ENCODE results near the gene EEF1B2.

Gene EEF1B2

GRCh38 chr2:206127656-206128055, 32.0 kb upstream of the EEF1B2 start:
- H3K4me3 ChIP-seq (replicated peaks; ENCODE audit: low read depth, low read length): no peak overlapping the region
- no peak for DNase-seq (ENCODE audit: extremely low read depth, low read depth)
- no peak for TF ChIP-seq CTCF (IDR thresholded peaks at IDR 0.05; ENCODE audit: low read depth, low read length, missing control alignments)

- no peak for DNase-seq (ENCODE audit: extremely low read depth, low read depth)
- no peak overlapping the region for H3K4me3 ChIP-seq (replicated peaks; ENCODE audit: low read depth, low read length)
- no peak for TF ChIP-seq CTCF (IDR thresholded peaks at IDR 0.05; ENCODE audit: low read depth, low read length, missing control alignments)
These were observed 16.2 kb upstream of the EEF1B2 start for GRCh38 chr2:206143451-206143850.

GRCh38 chr2:206144383-206144782, 15.3 kb upstream of the EEF1B2 start:
- no peak overlapping the region for H3K4me3 ChIP-seq (replicated peaks; ENCODE audit: low read depth, low read length)
- no peak for DNase-seq (ENCODE audit: extremely low read depth, low read depth)
- TF ChIP-seq CTCF (IDR thresholded peaks at IDR 0.05; ENCODE audit: low read depth, low read length, missing control alignments): no peak

- DNase-seq (ENCODE audit: extremely low read depth, low read depth): no peak
- no peak overlapping the region for H3K4me3 ChIP-seq (replicated peaks; ENCODE audit: low read depth, low read length)
- TF ChIP-seq CTCF (IDR thresholded peaks at IDR 0.05; ENCODE audit: low read depth, low read length, missing control alignments): no peak
These were observed 14.0 kb upstream of the EEF1B2 start for GRCh38 chr2:206145665-206146064.

- no peak for DNase-seq (ENCODE audit: extremely low read depth, low read depth)
- H3K4me3 ChIP-seq (replicated peaks; ENCODE audit: low read depth, low read length): no peak overlapping the region
- no peak for TF ChIP-seq CTCF (IDR thresholded peaks at IDR 0.05; ENCODE audit: low read depth, low read length, missing control alignments)
These were observed 10.4 kb upstream of the EEF1B2 start for GRCh38 chr2:206149330-206149729.

GRCh38 chr2:206150168-206150567, 9.5 kb upstream of the EEF1B2 start:
- DNase-seq (ENCODE audit: extremely low read depth, low read depth): no peak
- H3K4me3 ChIP-seq (replicated peaks; ENCODE audit: low read depth, low read length): no peak overlapping the region
- TF ChIP-seq CTCF (IDR thresholded peaks at IDR 0.05; ENCODE audit: low read depth, low read length, missing control alignments): no peak

- no peak for TF ChIP-seq CTCF (IDR thresholded peaks at IDR 0.05; ENCODE audit: low read depth, low read length, missing control alignments)
- DNase-seq (ENCODE audit: extremely low read depth, low read depth): no peak
- H3K4me3 ChIP-seq (replicated peaks; ENCODE audit: low read depth, low read length): no peak overlapping the region
These were observed 9.1 kb upstream of the EEF1B2 start for GRCh38 chr2:206150631-206151030.
